CD4-positive, alpha-beta memory T cell (primary cell): Measurements from ENCODE around the gene SLC7A6. TPM values are rescaled to one million over a fixed set of nuclear protein-coding genes. Genes with fewer than 3 reads are reported as not detected.

ENCODE experiments used
- CTCF ChIA-PET: fragments of 350-600 bp; sonication (Branson Sonifier 250); formaldehyde crosslinking; loops from one replicate; lab custom pipeline; 2021; ENCODE audit warnings: inconsistent platforms; ENCODE audit not compliant: partially characterized antibody; lab: Charles Lee
- POLR2A ChIA-PET: fragments of 350-600 bp; sonication (Branson Sonifier 250); formaldehyde crosslinking; loops from one replicate; lab custom pipeline; 2021; ENCODE audit not compliant: partially characterized antibody; lab: Charles Lee
- DNase-seq, 5 donors: peaks; one replicate each; pipeline versions ENCODE4 v3.0.0 to v3.0.0-alpha.2; 2020 to 2022; ENCODE audit warnings: mixed read lengths in 1 of 5
- H3K27ac ChIP-seq: one replicate; pipeline ENCODE4 v1.7.0; 2013; ENCODE audit warnings: low read depth, low read length
- H3K27me3 ChIP-seq: 2 replicates; pipeline ENCODE4 v1.7.0; 2013; ENCODE audit warnings: mild to moderate bottlenecking, low read length, moderate library complexity; ENCODE audit not compliant: insufficient read depth
- H3K36me3 ChIP-seq: 2 replicates; pipeline ENCODE4 v1.7.0; 2013; ENCODE audit warnings: mild to moderate bottlenecking, low read length, moderate library complexity; ENCODE audit not compliant: insufficient read depth
- H3K4me1 ChIP-seq: 2 replicates; pipeline ENCODE4 v1.7.0; 2013; ENCODE audit warnings: mild to moderate bottlenecking, low read length, moderate library complexity; ENCODE audit not compliant: insufficient read depth
- H3K4me3 ChIP-seq, 2 donors: one replicate each; pipeline ENCODE4 v1.7.0; 2013; ENCODE audit warnings: low read length in 2 of 2, mild to moderate bottlenecking in 1 of 2
- H3K9me3 ChIP-seq, 2 donors: one replicate each; pipeline ENCODE4 v1.7.0; 2013; ENCODE audit warnings: low read length in 2 of 2, control low read depth in 1 of 2; ENCODE audit not compliant: control insufficient read depth in 1 of 2
- H3K27ac Mint-ChIP-seq, 7 donors: one replicate each; pipeline ENCODE4 v1.8.0; 2020 to 2021; ENCODE audit warnings: mixed read lengths in 7 of 7, mild to moderate bottlenecking in 6 of 7, inconsistent platforms in 3 of 7, moderate library complexity in 3 of 7
- H3K27me3 Mint-ChIP-seq, 2 donors: one replicate each; pipeline ENCODE4 v1.8.0; 2020 to 2021; ENCODE audit warnings: mixed read lengths in 2 of 2
- H3K36me3 Mint-ChIP-seq, 2 donors: one replicate each; pipeline ENCODE4 v1.8.0; 2020 to 2021; ENCODE audit warnings: mixed read lengths in 2 of 2, inconsistent platforms in 1 of 2, mild to moderate bottlenecking in 1 of 2
- H3K4me1 Mint-ChIP-seq, 4 donors: one replicate each; pipeline ENCODE4 v1.8.0; 2020 to 2021; ENCODE audit warnings: mixed read lengths in 4 of 4, mild to moderate bottlenecking in 1 of 4
- H3K4me3 Mint-ChIP-seq, 8 donors: one replicate each; pipeline ENCODE4 v1.8.0; 2020 to 2021; ENCODE audit warnings: mixed read lengths in 8 of 8, mild to moderate bottlenecking in 7 of 8, moderate library complexity in 6 of 8, inconsistent platforms in 3 of 8
- H3K9me3 Mint-ChIP-seq, 8 donors: one replicate each; pipeline ENCODE4 v1.8.0; 2020 to 2021; ENCODE audit warnings: mixed read lengths in 8 of 8, mild to moderate bottlenecking in 5 of 8, inconsistent platforms in 3 of 8, moderate library complexity in 1 of 8
- intact Hi-C: fragments of 100-400 bp; cut with micrococcal nuclease; formaldehyde crosslinking; loops from one replicate; pipeline ENCODE4 v1.15.1; 2023
- polyA plus RNA-seq, 2 donors: library from polyadenylated mRNA; unstranded; fragments of 300-500 nt; fragmentation: Illumina TruSeq; gene quantifications; one replicate each; pipeline ENCODE4 v1.2.3, GENCODE V29; 2021
- total RNA-seq, 2 experiments: library from RNA; stranded (reverse); gene quantifications; one replicate each; pipeline ENCODE4 v1.2.3, GENCODE V29; 2021

SLC7A6 gene
- total and polyA plus RNA-seq, 4 experiments from 2014 or later: 14.4 to 194 (median 105) TPM

DNA sequence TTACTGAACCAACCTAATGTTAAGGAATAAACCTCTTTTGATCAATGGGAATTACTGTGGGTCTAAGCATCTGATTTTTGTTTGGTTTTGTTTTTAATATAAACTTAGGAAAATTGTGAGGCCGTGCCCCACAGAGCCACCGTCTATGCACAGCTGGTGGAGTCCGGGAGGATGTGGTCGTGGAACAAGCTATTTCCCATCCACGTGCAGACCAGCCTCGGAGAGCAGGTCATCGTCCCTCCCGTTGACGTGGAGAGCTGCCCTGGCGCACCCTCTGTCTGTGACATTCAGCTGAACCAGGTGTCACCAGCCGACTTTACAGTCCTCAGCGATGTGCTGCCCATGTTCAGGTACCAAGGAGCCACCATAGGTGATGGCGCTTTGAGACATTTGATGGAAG is 74.9 kb downstream of the SLC7A6 start:
- H3K4me1 Mint-ChIP-seq: peaks cover 0 to 2% (median under 1%) of the 10 kb centered on the region in 4 donors
- H3K36me3 ChIP-seq: peaks cover 56% of the 10 kb centered on the region
- H3K9me3 ChIP-seq: no peaks in the 10 kb centered on the region
- H3K27me3 ChIP-seq: no peaks in the 10 kb centered on the region
- H3K27me3 Mint-ChIP-seq: no peaks in the 10 kb centered on the region
- H3K4me3 ChIP-seq: no peak overlapping the region
- intact Hi-C loops: no loop called here
- ChIA-PET POLR2A (interaction anchor here (1.2 kb wide), 1 partner anchor 78 kb away, joined by 4 read pairs; no protein-coding TSS in a partner anchor), CTCF (interaction anchor here (1.1 to 4.7 kb wide), 3 partner anchors 11 to 78 kb away, joined by 3 to 23 read pairs (median 5); no protein-coding TSS in a partner anchor)
- no peak overlapping the region for H3K4me3 Mint-ChIP-seq
- H3K9me3 Mint-ChIP-seq: no peaks in the 10 kb centered on the region
- DNase-seq: no peak
- H3K4me1 ChIP-seq: no peaks in the 10 kb centered on the region
- H3K36me3 Mint-ChIP-seq: peaks cover 51 to 72% of the 10 kb centered on the region in 2 donors
- H3K27ac ChIP-seq: no peak overlapping the region
- H3K27ac Mint-ChIP-seq: peak overlapping the region in 2 of 7 donors; percentile 4 to 53

DNA sequence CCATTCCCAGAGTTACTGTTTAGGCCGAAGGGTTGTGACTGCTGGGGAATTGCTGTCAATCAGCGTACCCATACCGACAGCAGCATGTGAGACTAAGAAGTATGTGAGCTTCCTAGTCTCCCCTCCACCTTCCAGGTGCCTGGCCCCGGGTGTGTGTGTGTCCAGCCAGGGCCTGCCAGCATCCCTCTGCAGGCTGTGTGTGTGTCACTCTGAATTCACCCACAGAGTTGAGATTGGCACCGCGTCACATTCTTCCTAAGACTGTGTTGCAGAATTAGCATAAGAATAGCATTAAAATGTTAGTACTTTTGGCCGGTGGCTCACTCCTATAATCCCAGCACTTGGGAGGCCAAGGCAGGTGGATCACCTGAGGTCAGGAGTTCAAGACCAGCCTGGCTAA is 78.3 kb downstream of the SLC7A6 start:
- H3K4me1 Mint-ChIP-seq: peaks cover 0 to 8% (median under 1%) of the 10 kb centered on the region in 4 donors
- intact Hi-C loops: no loop called here
- CTCF ChIA-PET: interaction anchor here (1.0 kb wide), 1 partner anchor 83 kb away, joined by 3 read pairs; no protein-coding TSS in a partner anchor
- DNase-seq: no peak
- Histone ChIP-seq H3K36me3 (peaks cover 78% of the 10 kb centered on the region), H3K27ac (no peak overlapping the region), H3K4me3 (no peak overlapping the region), H3K4me1 (no peaks in the 10 kb centered on the region), H3K9me3 (no peaks in the 10 kb centered on the region), H3K27me3 (no peaks in the 10 kb centered on the region)
- H3K36me3 Mint-ChIP-seq: peaks cover 61 to 81% of the 10 kb centered on the region in 2 donors
- no peaks in the 10 kb centered on the region for H3K27me3 Mint-ChIP-seq
- H3K4me3 Mint-ChIP-seq: no peak overlapping the region
- POLR2A ChIA-PET: no interaction called here
- no peak overlapping the region for H3K27ac Mint-ChIP-seq
- H3K9me3 Mint-ChIP-seq: no peaks in the 10 kb centered on the region

DNA sequence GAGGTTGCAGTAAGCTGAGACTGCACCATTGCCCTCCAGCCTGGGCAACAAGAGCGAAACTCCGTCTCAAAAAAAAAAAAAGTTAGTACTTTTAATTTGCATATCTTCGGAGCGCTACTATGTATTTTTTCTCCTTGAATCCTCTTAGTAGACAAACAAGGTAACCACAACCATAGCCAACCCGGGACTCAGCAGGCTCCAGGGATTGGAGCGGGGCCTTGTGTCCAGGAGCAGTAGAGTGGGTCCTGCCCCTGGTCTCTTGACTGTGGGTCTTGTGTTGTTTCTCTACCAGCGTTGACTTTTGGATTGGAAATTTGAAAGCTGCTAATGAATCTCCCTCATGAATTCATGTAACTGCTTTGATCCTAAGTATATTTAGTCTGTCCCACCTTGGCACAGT is 78.8 kb downstream of the SLC7A6 start:
- Mint-ChIP-seq H3K36me3 (peaks cover 61 to 81% of the 10 kb centered on the region in 2 donors), H3K4me1 (peaks cover 0 to 8% (median under 1%) of the 10 kb centered on the region in 4 donors), H3K27ac (no peak overlapping the region), H3K4me3 (no peak overlapping the region), H3K9me3 (no peaks in the 10 kb centered on the region), H3K27me3 (no peaks in the 10 kb centered on the region)
- Histone ChIP-seq H3K4me1 (no peaks in the 10 kb centered on the region), H3K9me3 (no peaks in the 10 kb centered on the region), H3K36me3 (peaks cover 77% of the 10 kb centered on the region), H3K27ac (no peak overlapping the region), H3K4me3 (no peak overlapping the region), H3K27me3 (no peaks in the 10 kb centered on the region)
- no peak for DNase-seq
- POLR2A ChIA-PET: no interaction called here
- intact Hi-C loops: no loop called here
- CTCF ChIA-PET: no interaction called here

DNA sequence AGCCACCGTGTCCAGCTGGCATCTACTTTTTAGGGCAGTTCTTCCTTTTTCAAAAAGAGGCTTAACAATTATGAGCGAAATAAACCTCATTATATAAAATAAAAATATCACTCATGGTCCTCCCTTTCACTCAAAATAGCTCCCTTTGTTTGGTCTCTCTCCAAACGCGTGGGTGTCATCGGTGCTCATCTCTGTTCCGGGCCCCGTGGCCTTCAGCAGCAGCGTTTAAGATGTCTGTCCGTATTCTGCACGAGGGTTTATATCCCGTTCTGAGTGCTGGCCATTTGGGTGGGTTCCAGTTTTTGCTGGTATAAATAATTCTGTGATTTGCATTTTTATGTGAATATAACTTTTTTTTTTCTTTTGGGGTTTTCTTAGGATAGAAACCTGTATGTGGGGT is 79.9 kb downstream of the SLC7A6 start:
- Histone ChIP-seq H3K27me3 (no peaks in the 10 kb centered on the region), H3K4me1 (no peaks in the 10 kb centered on the region), H3K36me3 (peaks cover 76% of the 10 kb centered on the region), H3K4me3 (no peak overlapping the region), H3K9me3 (no peaks in the 10 kb centered on the region), H3K27ac (no peak overlapping the region)
- Mint-ChIP-seq H3K9me3 (no peaks in the 10 kb centered on the region), H3K36me3 (peaks cover 65 to 83% of the 10 kb centered on the region in 2 donors), H3K4me1 (peaks cover 0 to 8% (median 2%) of the 10 kb centered on the region in 4 donors), H3K4me3 (no peak overlapping the region), H3K27ac (no peak overlapping the region), H3K27me3 (no peaks in the 10 kb centered on the region)
- intact Hi-C loops: no loop called here
- ChIA-PET POLR2A (no interaction called here), CTCF (interaction anchor here (1.0 kb wide), 1 partner anchor 83 kb away, joined by 3 read pairs; no protein-coding TSS in a partner anchor)
- no peak for DNase-seq

DNA sequence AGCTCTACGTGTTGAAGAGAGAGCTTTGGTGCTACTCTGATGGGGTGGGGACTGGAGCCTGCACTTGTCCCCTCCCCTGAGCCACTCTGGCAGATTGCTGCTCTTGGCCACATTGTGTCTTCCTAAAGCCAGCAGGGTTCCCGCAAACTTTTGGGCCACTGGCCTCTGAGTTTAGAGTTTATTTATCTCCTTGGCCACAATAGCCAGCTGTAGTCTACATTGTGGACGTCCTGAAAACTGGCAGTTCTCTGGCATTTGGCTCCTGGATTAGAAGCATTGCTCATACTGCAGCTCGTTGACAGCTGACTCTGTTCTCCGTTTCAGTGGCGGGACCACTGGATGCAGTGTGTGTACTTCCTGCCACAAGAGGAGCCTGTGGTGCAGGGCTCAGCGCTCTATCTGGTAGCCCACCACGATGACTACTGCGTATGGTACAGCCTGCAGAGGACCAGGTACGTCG is 81.1 kb downstream of the SLC7A6 start:
- intact Hi-C loops: no loop called here
- Mint-ChIP-seq H3K27me3 (no peaks in the 10 kb centered on the region), H3K4me1 (peaks cover 0 to 8% (median 3%) of the 10 kb centered on the region in 4 donors), H3K27ac (peak overlapping the region in 1 of 7 donors; percentile 47), H3K36me3 (peaks cover 57 to 80% of the 10 kb centered on the region in 2 donors), H3K4me3 (no peak overlapping the region), H3K9me3 (no peaks in the 10 kb centered on the region)
- Histone ChIP-seq H3K4me1 (no peaks in the 10 kb centered on the region), H3K27ac (no peak overlapping the region), H3K27me3 (no peaks in the 10 kb centered on the region), H3K4me3 (no peak overlapping the region), H3K36me3 (peaks cover 76% of the 10 kb centered on the region), H3K9me3 (no peaks in the 10 kb centered on the region)
- ChIA-PET CTCF (no interaction called here), POLR2A (no interaction called here)
- DNase-seq: no peak

DNA sequence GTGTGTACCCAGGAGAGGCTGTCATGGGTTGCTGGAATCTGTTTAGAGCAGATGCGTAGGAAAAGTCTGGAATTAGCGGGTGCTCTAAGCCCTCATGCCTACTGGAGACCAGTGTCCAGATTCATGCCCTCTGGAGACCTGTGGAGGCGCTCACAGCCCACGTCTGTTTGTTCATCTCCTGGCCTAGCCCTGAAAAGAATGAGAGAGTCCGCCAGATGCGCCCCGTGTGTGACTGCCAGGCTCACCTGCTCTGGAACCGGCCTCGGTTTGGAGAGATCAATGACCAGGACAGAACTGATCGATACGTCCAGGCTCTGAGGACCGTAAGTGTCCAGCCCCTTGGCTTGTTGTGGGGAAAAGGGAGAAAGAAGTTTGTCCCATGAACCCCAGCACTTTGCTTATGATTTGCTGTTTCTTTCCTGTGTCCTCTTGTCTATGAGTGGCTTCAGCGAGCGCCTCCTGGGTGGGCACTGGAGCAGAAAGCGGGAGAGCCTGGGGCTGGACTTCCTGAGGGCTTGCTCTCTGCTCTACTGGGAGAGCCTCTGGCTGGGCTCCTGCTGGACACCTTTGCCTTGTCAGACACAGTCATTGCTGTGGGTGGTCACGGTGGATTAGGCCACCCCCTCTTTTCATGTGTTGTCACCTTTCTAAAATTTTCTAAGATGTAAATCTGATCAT is 81.8 kb downstream of the SLC7A6 start:
- POLR2A ChIA-PET: no interaction called here
- no peaks in the 10 kb centered on the region for H3K27me3 ChIP-seq
- Mint-ChIP-seq H3K4me1 (peaks cover 0 to 8% (median 4%) of the 10 kb centered on the region in 4 donors), H3K36me3 (peaks cover 53 to 78% of the 10 kb centered on the region in 2 donors), H3K4me3 (no peak overlapping the region), H3K27me3 (no peaks in the 10 kb centered on the region), H3K9me3 (no peaks in the 10 kb centered on the region), H3K27ac (peak overlapping the region in 1 of 7 donors; percentile 47)
- CTCF ChIA-PET: no interaction called here
- H3K27ac ChIP-seq: no peak overlapping the region
- no peak for DNase-seq
- no peak overlapping the region for H3K4me3 ChIP-seq
- no peaks in the 10 kb centered on the region for H3K4me1 ChIP-seq
- intact Hi-C loops: no loop called here
- H3K9me3 ChIP-seq: no peaks in the 10 kb centered on the region
- peaks cover 73% of the 10 kb centered on the region for H3K36me3 ChIP-seq

DNA sequence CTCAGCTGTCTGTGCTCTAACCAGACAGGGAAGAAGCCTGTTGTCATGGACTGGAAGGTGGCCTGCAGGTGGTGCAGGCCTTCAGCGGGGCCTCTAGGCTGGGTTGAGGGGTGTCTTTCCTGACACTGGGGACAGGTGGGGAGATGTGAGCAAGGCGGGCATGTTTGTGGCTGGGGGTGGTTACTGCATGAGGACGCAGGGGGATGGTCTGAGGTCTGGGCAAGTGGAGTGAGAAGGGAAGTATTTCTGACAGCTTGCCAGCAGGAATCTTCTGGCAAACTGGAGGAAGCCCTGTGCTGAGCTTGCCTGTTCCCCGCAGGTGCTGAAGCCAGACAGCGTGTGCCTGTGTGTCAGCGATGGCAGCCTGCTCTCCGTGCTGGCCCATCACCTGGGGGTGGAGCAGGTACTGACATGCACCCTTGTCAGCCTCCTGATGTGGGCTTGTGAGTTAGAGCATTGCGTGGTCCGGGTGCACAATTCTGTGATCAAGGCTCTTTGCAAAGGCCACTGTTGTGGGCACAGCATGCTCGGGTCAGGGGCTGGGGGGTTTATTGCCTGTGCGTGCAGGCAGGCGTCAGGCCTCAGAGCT is 82.7 kb downstream of the SLC7A6 start:
- ChIA-PET CTCF (no interaction called here), POLR2A (no interaction called here)
- Histone ChIP-seq H3K27ac (no peak overlapping the region), H3K4me1 (no peaks in the 10 kb centered on the region), H3K9me3 (no peaks in the 10 kb centered on the region), H3K27me3 (no peaks in the 10 kb centered on the region), H3K36me3 (peaks cover 75% of the 10 kb centered on the region), H3K4me3 (no peak overlapping the region)
- H3K4me3 Mint-ChIP-seq: no peak overlapping the region
- H3K27ac Mint-ChIP-seq: no peak overlapping the region
- intact Hi-C loops: no loop called here
- H3K27me3 Mint-ChIP-seq: no peaks in the 10 kb centered on the region
- H3K4me1 Mint-ChIP-seq: peaks cover 0 to 8% (median 4%) of the 10 kb centered on the region in 4 donors
- DNase-seq: no peak
- no peaks in the 10 kb centered on the region for H3K9me3 Mint-ChIP-seq
- H3K36me3 Mint-ChIP-seq: peaks cover 53 to 75% of the 10 kb centered on the region in 2 donors
